ENCODE measurements around the gene STAT4. TPM values are rescaled to one million over a fixed set of nuclear protein-coding genes. Genes with fewer than 3 reads are reported as not detected.

Gene STAT4
- total RNA-seq, 1 donor from 2014 or later, result 0.13 TPM

GRCh38 chr2:191148791-191149190, 2.0 kb downstream of the STAT4 start:
- DNase-seq (ENCODE audit: low read depth, low spot score), result no peak

- no peak for DNase-seq (ENCODE audit: low read depth, low spot score)
Observed at GRCh38 chr2:191148281-191148680, 2.5 kb downstream of the STAT4 start.

- no peak for DNase-seq (ENCODE audit: low read depth, low spot score)
Observed at GRCh38 chr2:191145769-191146471, 4.9 kb downstream of the STAT4 start.

GRCh38 chr2:191144217-191144616, 6.6 kb downstream of the STAT4 start:
- no peak for DNase-seq (ENCODE audit: low read depth, low spot score)

GRCh38 chr2:191143791-191144190, 7.0 kb downstream of the STAT4 start:
- no peak for DNase-seq (ENCODE audit: low read depth, low spot score)

- DNase-seq (ENCODE audit: low read depth, low spot score), result no peak
Observed at GRCh38 chr2:191128911-191129304, 21.9 kb downstream of the STAT4 start.

GRCh38 chr2:191128172-191128910, 22.5 kb downstream of the STAT4 start:
- no peak for DNase-seq (ENCODE audit: low read depth, low spot score)

GRCh38 chr2:191127235-191127634, 23.6 kb downstream of the STAT4 start:
- no peak for DNase-seq (ENCODE audit: low read depth, low spot score)

GRCh38 chr2:191126386-191127085, 24.3 kb downstream of the STAT4 start:
- DNase-seq (ENCODE audit: low read depth, low spot score), result no peak

- no peak for DNase-seq (ENCODE audit: low read depth, low spot score)
Observed at GRCh38 chr2:191125646-191126045, 25.1 kb downstream of the STAT4 start.

- no peak for DNase-seq (ENCODE audit: low read depth, low spot score)
Observed at GRCh38 chr2:191122638-191123294, 28.0 kb downstream of the STAT4 start.

- no peak for DNase-seq (ENCODE audit: low read depth, low spot score)
Observed at GRCh38 chr2:191117341-191117740, 33.5 kb downstream of the STAT4 start.

GRCh38 chr2:191115804-191116203, 35.0 kb downstream of the STAT4 start:
- DNase-seq (ENCODE audit: low read depth, low spot score), result no peak

GRCh38 chr2:191115391-191115790, 35.4 kb downstream of the STAT4 start:
- DNase-seq (ENCODE audit: low read depth, low spot score), result no peak

- DNase-seq (ENCODE audit: low read depth, low spot score), result no peak
Observed at GRCh38 chr2:191114403-191114886, 36.3 kb downstream of the STAT4 start.

- no peak for DNase-seq (ENCODE audit: low read depth, low spot score)
Observed at GRCh38 chr2:191113761-191114160, 37.0 kb downstream of the STAT4 start.

GRCh38 chr2:191112448-191112901, 38.3 kb downstream of the STAT4 start:
- DNase-seq (ENCODE audit: low read depth, low spot score), result no peak

- no peak for DNase-seq (ENCODE audit: low read depth, low spot score)
Observed at GRCh38 chr2:191109888-191110287, 40.9 kb downstream of the STAT4 start.

GRCh38 chr2:191108331-191108730, 42.5 kb downstream of the STAT4 start:
- DNase-seq (ENCODE audit: low read depth, low spot score), result no peak

GRCh38 chr2:191105082-191105481, 45.7 kb downstream of the STAT4 start:
- no peak for DNase-seq (ENCODE audit: low read depth, low spot score)

GRCh38 chr2:191103774-191104173, 47.0 kb downstream of the STAT4 start:
- DNase-seq (ENCODE audit: low read depth, low spot score), result no peak

- DNase-seq (ENCODE audit: low read depth, low spot score), result no peak
Observed at GRCh38 chr2:191100216-191100615, 50.6 kb downstream of the STAT4 start.

All from pulmonary artery endothelial cell (primary cell).